OCI-LY1 (cell line): ENCODE results near the gene POLR1G.

Experiments used
- CTCF ChIP-seq: fragments of 200-600 bp; sonication (generic), shearing (Covaris generic); IDR thresholded peaks from 2 replicates; pipeline ENCODE4 v1.5.1; 2017; ENCODE audit warnings: mild to moderate bottlenecking, antibody characterized with exemption, low read length, moderate library complexity, mixed read lengths
- EZH2 ChIP-seq: fragments of 200-600 bp; sonication (generic), shearing (Covaris generic); IDR thresholded peaks from 2 replicates; pipeline ENCODE4 v1.8.0; 2017; ENCODE audit warnings: borderline replicate concordance, mixed run types, mild to moderate bottlenecking, antibody characterized with exemption, low read length, moderate library complexity, mixed read lengths

- TF ChIP-seq EZH2 (no peak), CTCF (peak; percentile 86)
Measured at GRCh38 chr19:45402298-45403061, 4.0 kb upstream of the POLR1G start.
